OCI-LY1 (cell line): ENCODE data around the gene NKD1.
A peak's percentile ranks its signal among the peaks of the same experiment; 100 is the strongest.

Experiments
- H2AFZ ChIP-seq: fragments of 200-600 bp; sonication (generic), shearing (Covaris generic); 2 replicates; pipeline ENCODE4 v1.6.0; 2014; ENCODE audit warnings: antibody characterized with exemption, mild to moderate bottlenecking, low read length
- H3F3A ChIP-seq: fragments of 200-600 bp; sonication (generic), shearing (Covaris generic); 2 replicates; pipeline ENCODE4 v1.6.0; 2014; ENCODE audit warnings: mild to moderate bottlenecking, antibody characterized with exemption, low read length, moderate library complexity; ENCODE audit not compliant: insufficient read depth
- H3K27ac ChIP-seq: fragments of 200-600 bp; sonication (generic); 2 replicates; pipeline ENCODE4 v1.5.1; 2014; ENCODE audit warnings: low read length, mixed run types, mild to moderate bottlenecking, low read depth; ENCODE audit not compliant: poor library complexity, severe bottlenecking
- H3K27me3 ChIP-seq: fragments of 200-600 bp; sonication (generic); 2 replicates; pipeline ENCODE4 v1.6.0; 2014; ENCODE audit warnings: antibody characterized with exemption, mild to moderate bottlenecking, low read length, moderate library complexity; ENCODE audit not compliant: insufficient read depth
- H3K36me3 ChIP-seq: fragments of 200-600 bp; sonication (generic); 2 replicates; pipeline ENCODE4 v1.6.1; 2014; ENCODE audit warnings: mild to moderate bottlenecking, antibody characterized with exemption, low read length, moderate library complexity, mixed read lengths; ENCODE audit not compliant: insufficient read depth
- H3K4me1 ChIP-seq: fragments of 200-600 bp; sonication (generic); 2 replicates; pipeline ENCODE4 v1.5.1; 2014; ENCODE audit warnings: mild to moderate bottlenecking, low read length, moderate library complexity; ENCODE audit not compliant: insufficient read depth, severe bottlenecking
- H3K4me2 ChIP-seq: fragments of 200-600 bp; sonication (generic), shearing (Covaris generic); 2 replicates; pipeline ENCODE4 v1.6.1; 2014; ENCODE audit warnings: low read length
- H3K4me3 ChIP-seq: fragments of 200-600 bp; sonication (generic); 2 replicates; pipeline ENCODE4 v1.5.1; 2014; ENCODE audit warnings: low read length, low read depth, mild to moderate bottlenecking, mixed read lengths; ENCODE audit not compliant: poor library complexity, severe bottlenecking
- H3K79me2 ChIP-seq: fragments of 200-600 bp; shearing (Covaris generic); 2 replicates; pipeline ENCODE4 v1.6.1; 2016; ENCODE audit warnings: mixed run types, low read length, mixed read lengths; ENCODE audit not compliant: insufficient read depth
- H3K9ac ChIP-seq: fragments of 200-600 bp; sonication (generic), shearing (Covaris generic); 2 replicates; pipeline ENCODE4 v1.6.1; 2014; ENCODE audit warnings: mild to moderate bottlenecking, low read length, mixed read lengths
- H3K9me2 ChIP-seq: fragments of 200-600 bp; sonication (generic), shearing (Covaris generic); 2 replicates; pipeline ENCODE4 v1.6.1; 2014; ENCODE audit warnings: low read depth, mild to moderate bottlenecking, low read length, mixed read lengths
- H3K9me3 ChIP-seq: fragments of 200-600 bp; shearing (Covaris generic); 2 replicates; pipeline ENCODE4 v1.6.1; 2014; ENCODE audit warnings: low read length, mixed read lengths
- H4K20me1 ChIP-seq: fragments of 200-600 bp; sonication (generic), shearing (Covaris generic); 2 replicates; pipeline ENCODE4 v1.6.0; 2016; ENCODE audit warnings: mild to moderate bottlenecking, low read length; ENCODE audit not compliant: insufficient read depth
- CTCF ChIP-seq: fragments of 200-600 bp; sonication (generic), shearing (Covaris generic); IDR thresholded peaks from 2 replicates; pipeline ENCODE4 v1.5.1; 2017; ENCODE audit warnings: mild to moderate bottlenecking, antibody characterized with exemption, low read length, moderate library complexity, mixed read lengths
- EZH2 ChIP-seq: fragments of 200-600 bp; sonication (generic), shearing (Covaris generic); IDR thresholded peaks from 2 replicates; pipeline ENCODE4 v1.8.0; 2017; ENCODE audit warnings: borderline replicate concordance, mixed run types, mild to moderate bottlenecking, antibody characterized with exemption, low read length, moderate library complexity, mixed read lengths

The NKD1 gene

GRCh38 chr16:50669741-50670140, 121.5 kb downstream of the NKD1 start:
- Histone ChIP-seq H3K9ac (no peak overlapping the region), H3F3A (0 out of 2 replicates have a peak, but pooled peaks cover 2% of the 10 kb centered on the region), H3K36me3 (peaks cover 26% of the 10 kb centered on the region), H3K4me1 (peaks cover 3% of the 10 kb centered on the region), H2AFZ (no peak overlapping the region), H3K27me3 (0 out of 2 replicates have a peak, but pooled peaks cover 3% of the 10 kb centered on the region), H3K9me3 (peaks cover 9% of the 10 kb centered on the region), H3K27ac (no peak overlapping the region), H4K20me1 (no peaks in the 10 kb centered on the region), H3K4me2 (no peak overlapping the region), H3K4me3 (no peak overlapping the region), H3K79me2 (no peaks in the 10 kb centered on the region), H3K9me2 (no peaks in the 10 kb centered on the region)
- TF ChIP-seq CTCF (no peak), EZH2 (no peak)

DNA sequence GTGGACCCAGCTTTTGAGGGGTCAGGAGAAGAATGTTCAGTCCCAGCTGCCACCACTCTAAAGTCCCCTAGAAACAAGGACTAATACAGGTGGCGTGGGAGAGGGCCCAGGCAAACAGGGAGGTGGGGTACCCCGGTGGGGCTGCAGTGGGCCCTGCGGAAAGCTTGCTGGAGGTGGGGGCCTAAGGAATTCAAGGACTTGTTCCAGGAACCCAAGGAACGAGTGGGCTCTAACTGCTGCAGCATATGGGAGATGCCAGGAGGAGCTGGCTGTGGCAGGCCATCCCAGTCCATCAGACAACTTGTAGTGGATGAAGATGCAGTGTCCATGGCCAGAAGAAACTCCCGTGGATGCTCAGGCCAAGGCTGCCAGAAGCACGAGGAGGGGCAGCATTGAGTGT, 122.3 kb downstream of the NKD1 start:
- Histone ChIP-seq H3K4me1 (no peaks in the 10 kb centered on the region), H3K4me2 (no peak overlapping the region), H3K79me2 (no peaks in the 10 kb centered on the region), H3K36me3 (peaks cover 31% of the 10 kb centered on the region), H3K9me3 (peaks cover 9% of the 10 kb centered on the region), H3K27ac (no peak overlapping the region), H2AFZ (no peak overlapping the region), H3F3A (0 out of 2 replicates have a peak, but pooled peaks cover 2% of the 10 kb centered on the region), H3K4me3 (no peak overlapping the region), H3K27me3 (no peaks in the 10 kb centered on the region), H3K9ac (no peak overlapping the region), H3K9me2 (no peaks in the 10 kb centered on the region), H4K20me1 (no peaks in the 10 kb centered on the region)
- TF ChIP-seq CTCF = no peak
- no peak for TF ChIP-seq EZH2

GRCh38 chr16:50671644-50672260, 123.6 kb downstream of the NKD1 start:
- no peak overlapping the region for H3K4me3 ChIP-seq
- H2AFZ ChIP-seq = no peak overlapping the region
- H3F3A ChIP-seq = 0 out of 2 replicates have a peak, but pooled peaks cover 2% of the 10 kb centered on the region
- no peak overlapping the region for H3K27ac ChIP-seq
- H3K9ac ChIP-seq = no peak overlapping the region
- H3K36me3 ChIP-seq = peaks cover 38% of the 10 kb centered on the region
- no peaks in the 10 kb centered on the region for H3K27me3 ChIP-seq
- no peak overlapping the region for H3K4me2 ChIP-seq
- no peaks in the 10 kb centered on the region for H4K20me1 ChIP-seq
- H3K79me2 ChIP-seq = no peaks in the 10 kb centered on the region
- H3K9me3 ChIP-seq = peaks cover 9% of the 10 kb centered on the region
- TF ChIP-seq EZH2 (no peak), CTCF (peak; percentile 74)
- no peaks in the 10 kb centered on the region for H3K4me1 ChIP-seq
- no peaks in the 10 kb centered on the region for H3K9me2 ChIP-seq
